Right lobe of liver (tissue), 4 donors: ENCODE measurements around the gene DOK1.

Experiments used
- CTCF ChIP-seq, 4 donors: fragments of 200-600 bp in 3 of 4; fragments of 450-650 bp in 1 of 4; IDR thresholded peaks; one replicate each; pipeline versions ENCODE4 v1.5.1 to v1.8.0; 2016 to 2022; ENCODE audit warnings: antibody characterized with exemption in 4 of 4, mild to moderate bottlenecking in 2 of 4
- POLR2A ChIP-seq: fragments of 450-650 bp; IDR thresholded peaks from one replicate; pipeline ENCODE4 v1.6.1; 2017; ENCODE audit warnings: antibody characterized with exemption, mild to moderate bottlenecking
- donor health status: DM: no; HTN: no; CAD: no.
- donor health status: DM: no; HTN: no; CAD: no.
- donor health status: DM: no; HTN: yes; CAD: no.

- TF ChIP-seq POLR2A, result no peak
- no peak for TF ChIP-seq CTCF (IDR thresholded peaks at IDR 0.05)
Observed at GRCh38 chr2:74553892-74554819, at the start of gene DOK1, which contains the start of gene LOXL3.
